Sciatic nerve (tissue), 2 donors: ENCODE data around the gene CYTH2. TPM values are rescaled to one million over a fixed set of nuclear protein-coding genes. Genes with fewer than 3 reads are reported as not detected.

Experiments used
- ATAC-seq: fragments of 200-7000 bp; cut with Tn5 transposase; one replicate; pipeline ENCODE4 v1.9.1; 2020; ENCODE audit warnings: mild to moderate bottlenecking, moderate library complexity
- DNase-seq: peaks from one replicate; pipeline ENCODE4 v3.0.0-alpha.2; 2020; ENCODE audit warnings: low spot score
- intact Hi-C: fragments of 100-400 bp; cut with DNase I; formaldehyde crosslinking; loops from one replicate; pipeline ENCODE4 v1.14.2; 2022
- total RNA-seq: library from RNA; stranded (reverse); fragmentation: NEBNext Ultra II Directional; extraction: Animal tissue kit (Norgen Biotek cat#: 25700); gene quantifications from one replicate; pipeline ENCODE4 v1.2.1, GENCODE V29; 2021
- donor health status: DM: no; HTN: no; CAD: no.
- donor health status: DM: no; HTN: no; CAD: no.

Gene CYTH2
- total RNA-seq, 1 donor from 2014 or later, result 62.7 TPM

- intact Hi-C loops, result no loop called here
- ATAC-seq, result no peak
- no peak for DNase-seq
Observed at GRCh38 chr19:48451624-48452023, 17.5 kb upstream of the CYTH2 start.

- intact Hi-C loops, result no loop called here
- DNase-seq, result no peak
- peak; percentile 18 for ATAC-seq
Observed at GRCh38 chr19:48452289-48453190, 16.6 kb upstream of the CYTH2 start.

DNA sequence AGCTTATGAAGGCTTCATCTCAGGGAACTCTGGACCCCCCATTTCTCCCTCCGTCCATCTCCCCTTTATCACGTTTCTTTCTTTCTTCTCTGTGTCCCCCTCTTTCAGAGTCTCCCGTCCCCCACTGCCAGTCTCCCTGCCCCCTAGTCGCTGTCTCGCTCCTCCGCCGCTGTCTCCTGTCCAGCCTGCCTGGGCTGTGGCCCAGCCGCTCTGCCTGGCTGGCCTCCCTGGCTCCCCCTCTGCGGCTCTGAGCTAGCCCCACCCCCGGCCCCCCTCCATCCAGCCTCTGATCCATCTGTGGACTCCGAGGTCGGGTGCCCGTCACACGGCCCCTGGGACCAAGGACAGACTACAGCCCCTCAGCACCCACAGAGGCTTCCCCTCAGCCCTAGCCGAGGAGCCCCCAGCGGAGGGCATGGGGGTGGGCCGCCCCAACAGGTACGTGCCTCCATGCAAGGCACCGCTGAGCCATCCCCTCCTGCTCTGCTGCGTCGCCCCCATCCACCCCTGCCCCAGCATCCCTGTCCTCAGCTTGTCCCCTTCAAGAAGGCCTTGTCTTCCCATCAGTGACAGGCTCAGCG lies 14.9 kb upstream of the CYTH2 start:
- intact Hi-C loops, result no loop called here
- ATAC-seq (peak; percentile 27), DNase-seq (no peak)

- ATAC-seq (no peak), DNase-seq (no peak)
- intact Hi-C loops, result no loop called here
Observed at GRCh38 chr19:48455171-48455907, 13.8 kb upstream of the CYTH2 start, which contains the start of gene KCNJ14. TSS of gene KCNJ14 (plus strand) at chr19:48455574. CDS start at chr19:48461725, 6,151 bp downstream.

- intact Hi-C loops, result no loop called here
- ATAC-seq (no peak), DNase-seq (no peak)
Observed at GRCh38 chr19:48455908-48456562, 13.1 kb upstream of the CYTH2 start.

- intact Hi-C loops, result no loop called here
- ATAC-seq (no peak), DNase-seq (no peak)
Observed at GRCh38 chr19:48456864-48457263, 12.3 kb upstream of the CYTH2 start.

GRCh38 chr19:48458016-48458415 lies 11.2 kb upstream of the CYTH2 start:
- DNase-seq (no peak), ATAC-seq (no peak)
- intact Hi-C loops, result no loop called here

- DNase-seq (no peak), ATAC-seq (no peak)
- intact Hi-C loops, result no loop called here
Observed at GRCh38 chr19:48461651-48461981, 7.6 kb upstream of the CYTH2 start.

DNA sequence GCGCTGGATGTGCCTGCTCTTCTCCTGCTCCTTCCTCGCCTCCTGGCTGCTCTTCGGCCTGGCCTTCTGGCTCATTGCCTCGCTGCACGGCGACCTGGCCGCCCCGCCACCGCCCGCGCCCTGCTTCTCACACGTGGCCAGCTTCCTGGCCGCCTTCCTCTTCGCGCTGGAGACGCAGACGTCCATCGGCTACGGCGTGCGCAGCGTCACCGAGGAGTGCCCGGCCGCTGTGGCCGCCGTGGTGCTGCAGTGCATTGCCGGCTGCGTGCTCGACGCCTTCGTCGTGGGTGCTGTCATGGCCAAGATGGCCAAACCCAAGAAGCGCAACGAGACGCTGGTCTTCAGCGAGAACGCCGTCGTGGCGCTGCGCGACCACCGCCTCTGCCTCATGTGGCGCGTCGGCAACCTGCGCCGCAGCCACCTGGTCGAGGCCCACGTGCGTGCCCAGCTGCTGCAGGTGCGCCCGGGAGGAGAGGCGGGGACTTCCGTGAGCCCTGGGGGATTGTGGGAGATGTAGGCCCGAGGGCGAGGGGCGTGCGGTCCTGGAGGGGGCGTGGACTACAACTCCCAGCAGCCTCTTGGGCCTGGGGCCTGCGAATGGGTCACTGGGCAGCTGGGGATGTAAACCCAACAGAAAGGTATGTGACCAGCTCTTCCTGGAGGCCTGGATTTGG lies 7.0 kb upstream of the CYTH2 start:
- ATAC-seq (no peak), DNase-seq (no peak)
- intact Hi-C loops, result no loop called here

- ATAC-seq, result no peak
- intact Hi-C loops, result no loop called here
- DNase-seq, result no peak
Observed at GRCh38 chr19:48465215-48465614, 4.0 kb upstream of the CYTH2 start.

GRCh38 chr19:48466561-48467325 lies 2.4 kb upstream of the CYTH2 start:
- DNase-seq (no peak), ATAC-seq (no peak)
- intact Hi-C loops, result no loop called here

GRCh38 chr19:48468772-48469288 lies 339 bp upstream of the CYTH2 start:
- intact Hi-C loops, result no loop called here
- ATAC-seq, result peak; percentile 97
- DNase-seq, result peak; percentile 99

GRCh38 chr19:48469934-48470680 lies 938 bp downstream of the CYTH2 start:
- ATAC-seq (no peak), DNase-seq (no peak)
- intact Hi-C loops, result loop anchor here (10.0 kb wide), 1 partner anchor 135 kb away; the partner anchor contains the start of gene SPACA4

DNA sequence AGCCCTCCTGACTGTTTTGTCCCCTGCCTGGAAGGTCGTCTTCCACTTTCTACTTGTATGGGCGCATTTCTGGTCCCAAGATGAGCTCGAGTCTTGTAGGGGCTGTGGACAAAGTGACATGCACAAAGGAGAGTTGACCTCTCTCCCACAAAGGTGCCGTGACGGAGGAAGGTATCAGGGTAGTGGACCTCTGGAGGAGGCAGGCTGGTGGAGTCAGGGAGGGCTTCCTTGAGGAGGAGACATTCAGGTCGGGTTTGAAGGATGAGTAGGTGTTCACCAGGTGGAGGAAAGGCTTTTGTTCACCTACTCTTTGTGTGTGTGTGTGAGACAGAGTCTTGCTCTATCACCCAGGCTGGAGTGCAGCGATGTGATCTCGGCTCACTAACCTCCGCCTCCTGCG lies 1.7 kb downstream of the CYTH2 start:
- intact Hi-C loops, result loop anchor here (10.0 kb wide), 1 partner anchor 134 kb away; the partner anchor contains the start of gene SPACA4
- ATAC-seq (no peak), DNase-seq (no peak)

DNA sequence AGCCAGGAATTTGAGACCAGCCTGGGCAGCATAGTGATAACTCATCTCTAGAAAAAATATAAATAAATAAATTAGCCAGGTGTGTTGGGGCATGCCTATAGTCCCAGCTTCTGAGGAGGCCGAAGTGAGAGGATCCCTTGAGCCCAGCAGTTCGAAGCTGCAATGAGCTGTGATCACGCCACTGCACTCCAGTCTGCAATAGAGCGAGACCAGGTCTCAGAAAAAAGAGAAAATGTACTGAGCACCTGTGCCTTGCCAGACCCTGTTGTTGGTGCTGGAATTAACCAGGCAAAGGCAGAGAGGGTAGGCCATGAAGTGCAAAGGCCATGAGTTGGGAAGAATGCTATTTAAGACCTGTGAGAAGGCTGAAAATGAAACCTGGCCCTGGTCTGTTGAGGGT lies 2.7 kb downstream of the CYTH2 start:
- intact Hi-C loops, result loop anchor here (10.0 kb wide), 1 partner anchor 133 kb away; the partner anchor contains the start of gene SPACA4
- no peak for ATAC-seq
- no peak for DNase-seq

- no peak for ATAC-seq
- no peak for DNase-seq
- intact Hi-C loops, result loop anchor here (10.0 kb wide), 1 partner anchor 131 kb away; the partner anchor contains the start of gene SPACA4
Observed at GRCh38 chr19:48473161-48473966, 4.2 kb downstream of the CYTH2 start.
